Esophagus squamous epithelium (tissue), 4 donors: Measurements from ENCODE around the gene DENND1C.

Experiments
- POLR2A ChIP-seq, 4 donors: fragments of 450-650 bp; IDR thresholded peaks; one replicate each; pipeline ENCODE4 v1.6.1; 2017; ENCODE audit warnings: antibody characterized with exemption in 4 of 4, mild to moderate bottlenecking in 4 of 4, moderate library complexity in 3 of 4
- TF ChIP-seq, protein P1 (sequence below), 6 experiments: fragments of 450-650 bp in 4 of 6; fragments of 200-600 bp in 2 of 6; sonication (generic) in 2 of 6; IDR thresholded peaks; one replicate each; pipeline ENCODE4 v1.5.1; 2016 to 2019; ENCODE audit warnings: antibody characterized with exemption in 6 of 6, mild to moderate bottlenecking in 4 of 6, moderate library complexity in 4 of 6

DNA sequence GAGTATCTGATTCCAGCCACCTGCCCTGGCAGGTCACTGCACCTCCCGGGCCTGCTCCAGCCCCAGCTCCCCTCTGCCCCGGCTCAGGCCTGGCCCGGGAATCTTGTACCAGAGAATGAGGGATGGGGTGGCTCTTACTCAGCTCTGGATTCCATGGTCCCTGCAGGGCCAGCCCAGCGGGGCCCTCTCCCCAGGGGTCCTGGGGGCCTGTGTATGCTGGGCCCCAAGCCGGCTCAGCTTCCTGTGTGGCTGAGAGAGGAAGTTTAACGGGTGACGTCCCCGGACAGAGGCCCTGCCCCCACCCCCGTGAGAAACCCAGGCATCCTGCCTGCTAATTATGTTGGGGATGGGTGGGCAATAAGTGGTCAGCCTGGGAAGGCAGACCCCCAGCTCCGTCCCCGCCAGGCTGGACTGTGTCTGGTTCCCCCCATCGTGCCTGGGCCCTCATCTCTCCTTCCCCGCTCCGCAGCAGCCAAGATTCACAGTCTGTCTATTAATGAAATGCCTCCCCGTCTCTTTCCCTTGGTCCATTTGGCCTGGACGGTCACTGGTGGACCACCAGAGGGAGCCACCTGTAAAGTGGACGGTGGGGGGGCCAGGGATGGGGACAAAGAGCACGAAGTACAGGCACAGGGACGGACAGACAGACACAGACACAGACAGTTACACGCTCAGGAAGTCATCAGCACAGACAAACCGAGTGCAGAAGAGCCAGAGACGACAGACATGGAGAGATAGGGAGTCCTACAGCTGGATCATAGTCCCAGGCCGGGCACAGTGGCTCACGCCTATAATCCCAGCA lies at the start of gene DENND1C:
- TF ChIP-seq, protein P1, sequence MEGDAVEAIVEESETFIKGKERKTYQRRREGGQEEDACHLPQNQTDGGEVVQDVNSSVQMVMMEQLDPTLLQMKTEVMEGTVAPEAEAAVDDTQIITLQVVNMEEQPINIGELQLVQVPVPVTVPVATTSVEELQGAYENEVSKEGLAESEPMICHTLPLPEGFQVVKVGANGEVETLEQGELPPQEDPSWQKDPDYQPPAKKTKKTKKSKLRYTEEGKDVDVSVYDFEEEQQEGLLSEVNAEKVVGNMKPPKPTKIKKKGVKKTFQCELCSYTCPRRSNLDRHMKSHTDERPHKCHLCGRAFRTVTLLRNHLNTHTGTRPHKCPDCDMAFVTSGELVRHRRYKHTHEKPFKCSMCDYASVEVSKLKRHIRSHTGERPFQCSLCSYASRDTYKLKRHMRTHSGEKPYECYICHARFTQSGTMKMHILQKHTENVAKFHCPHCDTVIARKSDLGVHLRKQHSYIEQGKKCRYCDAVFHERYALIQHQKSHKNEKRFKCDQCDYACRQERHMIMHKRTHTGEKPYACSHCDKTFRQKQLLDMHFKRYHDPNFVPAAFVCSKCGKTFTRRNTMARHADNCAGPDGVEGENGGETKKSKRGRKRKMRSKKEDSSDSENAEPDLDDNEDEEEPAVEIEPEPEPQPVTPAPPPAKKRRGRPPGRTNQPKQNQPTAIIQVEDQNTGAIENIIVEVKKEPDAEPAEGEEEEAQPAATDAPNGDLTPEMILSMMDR (IDR thresholded peaks at IDR 0.05) = peak in 3 of 6 experiments; percentile 17 to 34 (median 19)
- TF ChIP-seq POLR2A (IDR thresholded peaks at IDR 0.05) = peak in 1 of 4 donors; percentile 40
